ENCODE data around the gene SH2D4B. TPM values are rescaled to one million over a fixed set of nuclear protein-coding genes. Genes with fewer than 3 reads are reported as not detected.

Gene SH2D4B
- total RNA-seq, 1 experiment from 2014 or later, result 0.24 TPM

- no peak for DNase-seq
- POLR2A ChIA-PET (ENCODE audit: unreplicated experiment), result no interaction called here
- CTCF ChIA-PET, result interaction anchor here (0.7 kb wide), 1 partner anchor 75 kb away, joined by 7 read pairs; no protein-coding TSS in a partner anchor
- H3K4me3 ChIP-seq, result no peak overlapping the region
- intact Hi-C loops (cut with micrococcal nuclease; ENCODE audit: unreplicated experiment), result no loop called here
- no peaks in the 10 kb centered on the region for H4K20me1 ChIP-seq (ENCODE audit: insufficient read depth)
- no peaks in the 10 kb centered on the region for H3K9me3 ChIP-seq (ENCODE audit: insufficient read depth, low read depth)
- H3K27me3 ChIP-seq (ENCODE audit: insufficient read depth, low read depth), result no peaks in the 10 kb centered on the region
- no peak overlapping the region for H3K4me2 ChIP-seq
- no peaks in the 10 kb centered on the region for H3K79me2 ChIP-seq (ENCODE audit: low read depth)
- no peaks in the 10 kb centered on the region for H3K9me2 ChIP-seq (ENCODE audit: insufficient read depth)
- BruUV-seq (replicated peaks), result no TSS peak
- no peaks in the 10 kb centered on the region for H3K4me1 ChIP-seq (replicated peaks; ENCODE audit: insufficient read depth)
- peaks cover 63% of the 10 kb centered on the region for H3F3A ChIP-seq (ENCODE audit: insufficient read depth, low read depth)
- H3K36me3 ChIP-seq (ENCODE audit: low read depth), result peaks cover 10% of the 10 kb centered on the region
- TF ChIP-seq EZH2 (IDR thresholded peaks at IDR 0.05; ENCODE audit: low read depth), result no peak
- no peak overlapping the region for H3K27ac ChIP-seq
- no peak overlapping the region for H2AFZ ChIP-seq
Measured at GRCh38 chr10:80523773-80524172, 13.9 kb upstream of the SH2D4B start.

GRCh38 chr10:80524190-80524909 is 13.4 kb upstream of the SH2D4B start:
- Histone ChIP-seq H3K27me3 (ENCODE audit: insufficient read depth, low read depth) (no peaks in the 10 kb centered on the region), H3K9me2 (ENCODE audit: insufficient read depth) (no peaks in the 10 kb centered on the region), H3K4me3 (no peak overlapping the region), H4K20me1 (ENCODE audit: insufficient read depth) (no peaks in the 10 kb centered on the region), H2AFZ (no peak overlapping the region), H3K4me1 (replicated peaks; ENCODE audit: insufficient read depth) (no peaks in the 10 kb centered on the region), H3K36me3 (ENCODE audit: low read depth) (peaks cover 10% of the 10 kb centered on the region), H3F3A (ENCODE audit: insufficient read depth, low read depth) (peaks cover 58% of the 10 kb centered on the region), H3K79me2 (ENCODE audit: low read depth) (no peaks in the 10 kb centered on the region), H3K9me3 (ENCODE audit: insufficient read depth, low read depth) (no peaks in the 10 kb centered on the region), H3K4me2 (no peak overlapping the region), H3K27ac (no peak overlapping the region)
- CTCF ChIA-PET, result interaction anchor here (0.7 kb wide), 1 partner anchor 71 kb away, joined by 4 read pairs; the partner anchor contains the start of gene TSPAN14
- POLR2A ChIA-PET (ENCODE audit: unreplicated experiment), result no interaction called here
- no peak for DNase-seq
- no TSS peak for BruUV-seq (replicated peaks)
- TF ChIP-seq EZH2 (IDR thresholded peaks at IDR 0.05; ENCODE audit: low read depth) (no peak), CTCF (conservative IDR thresholded peaks at IDR 0.05) (no peak)
- intact Hi-C loops (cut with micrococcal nuclease; ENCODE audit: unreplicated experiment), result no loop called here

- H3K27me3 ChIP-seq (ENCODE audit: insufficient read depth, low read depth), result no peaks in the 10 kb centered on the region
- no peak overlapping the region for H3K27ac ChIP-seq
- no peaks in the 10 kb centered on the region for H4K20me1 ChIP-seq (ENCODE audit: insufficient read depth)
- TF ChIP-seq CTCF (conservative IDR thresholded peaks at IDR 0.05) (no peak), EZH2 (IDR thresholded peaks at IDR 0.05; ENCODE audit: low read depth) (no peak)
- 0 out of 2 replicates have a peak, but pooled peaks cover 4% of the 10 kb centered on the region for H3K36me3 ChIP-seq (ENCODE audit: low read depth)
- no peak overlapping the region for H3K4me2 ChIP-seq
- no peak for DNase-seq
- ChIA-PET CTCF (no interaction called here), POLR2A (ENCODE audit: unreplicated experiment) (no interaction called here)
- intact Hi-C loops (cut with micrococcal nuclease; ENCODE audit: unreplicated experiment), result no loop called here
- H3K4me1 ChIP-seq (replicated peaks; ENCODE audit: insufficient read depth), result no peaks in the 10 kb centered on the region
- no TSS peak for BruUV-seq (replicated peaks)
- H3F3A ChIP-seq (ENCODE audit: insufficient read depth, low read depth), result peaks cover 39% of the 10 kb centered on the region
- no peak overlapping the region for H2AFZ ChIP-seq
- H3K9me2 ChIP-seq (ENCODE audit: insufficient read depth), result no peaks in the 10 kb centered on the region
- no peak overlapping the region for H3K4me3 ChIP-seq
- no peaks in the 10 kb centered on the region for H3K9me3 ChIP-seq (ENCODE audit: insufficient read depth, low read depth)
- no peaks in the 10 kb centered on the region for H3K79me2 ChIP-seq (ENCODE audit: low read depth)
Measured at GRCh38 chr10:80526218-80526617, 11.5 kb upstream of the SH2D4B start.

All from PC-9 (cell line).